HG02885 (cell line): ENCODE data around the gene KL.

ENCODE experiments used
- ATAC-seq: cut with Tn5 transposase; IDR thresholded peaks from one replicate; pipeline ENCODE4 v1.9.1; 2021; ENCODE audit warnings: mild to moderate bottlenecking; ENCODE audit not compliant: unreplicated experiment, poor library complexity

KL gene

GRCh38 chr13:33003458-33004019 lies 12.7 kb upstream of the KL start:
- no peak for ATAC-seq

GRCh38 chr13:33004511-33004910 lies 11.7 kb upstream of the KL start:
- no peak for ATAC-seq

- ATAC-seq: no peak
These were observed 10.1 kb upstream of the KL start for GRCh38 chr13:33006134-33006533.

GRCh38 chr13:33006638-33007037 lies 9.6 kb upstream of the KL start:
- ATAC-seq: no peak

GRCh38 chr13:33007237-33007636 lies 9.0 kb upstream of the KL start:
- no peak for ATAC-seq

GRCh38 chr13:33007950-33008349 lies 8.3 kb upstream of the KL start:
- no peak for ATAC-seq

- ATAC-seq: no peak
These were observed 7.1 kb upstream of the KL start for GRCh38 chr13:33008946-33009722.

- no peak for ATAC-seq
These were observed 4.3 kb upstream of the KL start for GRCh38 chr13:33011828-33012470.

GRCh38 chr13:33014291-33014690 lies 1.9 kb upstream of the KL start:
- ATAC-seq: no peak

GRCh38 chr13:33015241-33015668 lies 968 bp upstream of the KL start:
- ATAC-seq: no peak

- no peak for ATAC-seq
These were observed 366 bp upstream of the KL start for GRCh38 chr13:33015791-33016323.

GRCh38 chr13:33017323-33017929 lies 1.2 kb downstream of the KL start:
- peak; percentile 74 for ATAC-seq

- ATAC-seq: no peak
These were observed 2.7 kb downstream of the KL start for GRCh38 chr13:33018886-33019285.

- ATAC-seq: no peak
These were observed 6.8 kb downstream of the KL start for GRCh38 chr13:33022986-33023385.

GRCh38 chr13:33025220-33025744 lies 9.1 kb downstream of the KL start:
- ATAC-seq: no peak

- no peak for ATAC-seq
These were observed 10.4 kb downstream of the KL start for GRCh38 chr13:33026489-33027152.

GRCh38 chr13:33028620-33029019 lies 12.4 kb downstream of the KL start:
- ATAC-seq: no peak

GRCh38 chr13:33031277-33031676 lies 15.1 kb downstream of the KL start:
- no peak for ATAC-seq

- ATAC-seq: no peak
These were observed 15.9 kb downstream of the KL start for GRCh38 chr13:33032037-33032625.
